Liver (tissue), 9 donors: ENCODE results near the gene SFT2D1. TPM values are rescaled to one million over a fixed set of nuclear protein-coding genes. Genes with fewer than 3 reads are reported as not detected.

Source experiments
- DNase-seq: peaks from one replicate; pipeline ENCODE4 v3.0.0-alpha.2; 2017; ENCODE audit warnings: low spot score
- H3K27ac ChIP-seq, 2 donors: one replicate each; pipeline ENCODE4 v1.7.0; 2013; ENCODE audit warnings: inconsistent platforms in 2 of 2, low read length in 2 of 2, control low read depth in 1 of 2, low read depth in 1 of 2, mild to moderate bottlenecking in 1 of 2
- H3K27me3 ChIP-seq, 4 donors: one replicate each; pipeline versions ENCODE4 v1.6.1 to v1.7.0; 2013; ENCODE audit warnings: low read length in 3 of 4, inconsistent platforms in 1 of 4, mild to moderate bottlenecking in 1 of 4, moderate library complexity in 1 of 4; ENCODE audit not compliant: control insufficient read depth in 4 of 4, insufficient read depth in 4 of 4
- H3K36me3 ChIP-seq, 4 donors: one replicate each; pipeline versions ENCODE4 v1.6.1 to v1.7.0; 2013; ENCODE audit warnings: low read length in 3 of 4, mild to moderate bottlenecking in 3 of 4, low read depth in 1 of 4, moderate library complexity in 1 of 4; ENCODE audit not compliant: control insufficient read depth in 4 of 4, insufficient read depth in 3 of 4
- H3K4me1 ChIP-seq, 4 donors: one replicate each; pipeline versions ENCODE4 v1.6.1 to v1.7.0; 2013; ENCODE audit warnings: low read length in 3 of 4, mild to moderate bottlenecking in 3 of 4, moderate library complexity in 1 of 4; ENCODE audit not compliant: control insufficient read depth in 4 of 4, insufficient read depth in 4 of 4
- H3K4me3 ChIP-seq, 3 donors: one replicate each; pipeline versions ENCODE4 v1.6.1 to v1.7.0; 2013; ENCODE audit warnings: low read length in 3 of 3, control low read depth in 1 of 3, low read depth in 1 of 3, mild to moderate bottlenecking in 1 of 3
- H3K9ac ChIP-seq, 2 donors: one replicate each; pipeline ENCODE4 v1.7.0; 2013; ENCODE audit warnings: low read length in 2 of 2, mild to moderate bottlenecking in 2 of 2, moderate library complexity in 2 of 2, control low read depth in 1 of 2, low read depth in 1 of 2
- H3K9me3 ChIP-seq, 4 donors: one replicate each; pipeline versions ENCODE4 v1.6.1 to v1.7.0; 2013; ENCODE audit warnings: low read length in 3 of 4; ENCODE audit not compliant: control insufficient read depth in 4 of 4
- EGR1 ChIP-seq, 2 donors: IDR thresholded peaks; 2 replicates each; pipeline ENCODE4 v1.6.1; 2016 to 2018; ENCODE audit warnings: antibody characterized with exemption in 2 of 2, low read depth in 2 of 2
- FOXA1 ChIP-seq: IDR thresholded peaks from 2 replicates; pipeline ENCODE4 v1.6.1; 2016; ENCODE audit warnings: antibody characterized with exemption
- FOXA2 ChIP-seq: IDR thresholded peaks from 2 replicates; pipeline ENCODE4 v1.6.1; 2016; ENCODE audit warnings: antibody characterized with exemption
- GABPA ChIP-seq, 2 donors: IDR thresholded peaks in 1 of 2; conservative IDR thresholded peaks in 1 of 2; 2 replicates each; pipeline ENCODE4 v1.6.1; 2016; ENCODE audit warnings: antibody characterized with exemption in 2 of 2, mild to moderate bottlenecking in 1 of 2, moderate library complexity in 1 of 2
- HNF4A ChIP-seq, 2 donors: conservative IDR thresholded peaks; 2 replicates each; pipeline ENCODE4 v1.6.1; 2016; ENCODE audit warnings: antibody characterized with exemption in 2 of 2, mild to moderate bottlenecking in 2 of 2
- HNF4G ChIP-seq: IDR thresholded peaks from 2 replicates; pipeline ENCODE4 v1.6.1; 2016; ENCODE audit warnings: antibody characterized with exemption
- JUND ChIP-seq, 2 donors: IDR thresholded peaks; 2 replicates each; pipeline ENCODE4 v1.6.1; 2016; ENCODE audit warnings: antibody characterized with exemption in 2 of 2
- NR2F2 ChIP-seq: IDR thresholded peaks from 2 replicates; pipeline ENCODE4 v1.6.1; 2016; ENCODE audit warnings: antibody characterized with exemption
- RAD21 ChIP-seq, 2 donors: IDR thresholded peaks; 2 replicates each; pipeline ENCODE4 v1.6.1; 2016; ENCODE audit warnings: antibody characterized with exemption in 2 of 2, mild to moderate bottlenecking in 2 of 2
- RXRA ChIP-seq, 2 donors: IDR thresholded peaks; 2 replicates each; pipeline ENCODE4 v1.6.1; 2017 to 2018; ENCODE audit warnings: antibody characterized with exemption in 2 of 2, mild to moderate bottlenecking in 1 of 2
- SP1 ChIP-seq: IDR thresholded peaks from 2 replicates; pipeline ENCODE4 v1.6.1; 2018; ENCODE audit warnings: antibody characterized with exemption, mild to moderate bottlenecking
- TAF1 ChIP-seq: conservative IDR thresholded peaks from 2 replicates; pipeline ENCODE4 v1.6.1; 2016; ENCODE audit warnings: antibody characterized with exemption, mild to moderate bottlenecking
- YY1 ChIP-seq: IDR thresholded peaks from 2 replicates; pipeline ENCODE4 v1.6.1; 2016; ENCODE audit warnings: antibody characterized with exemption, mild to moderate bottlenecking
- WGBS: extraction: QIAGEN DNeasy Blood & Tissue Kit; methylation state at CpG from one replicate; pipeline ENCODE4 v1.1.7; 2013; 5-methylcytosine and 5-hydroxymethylcytosine counted together
- polyA plus RNA-seq, 2 donors: library from polyadenylated mRNA; stranded (reverse) in 1 of 2; unstranded in 1 of 2; fragments of 200-250 nt in 1 of 2; fragments of >200 nt in 1 of 2; fragmentation: Nextera tagmentation in 1 of 2; extraction: Ambion mirVana in 1 of 2; gene quantifications; one replicate each; pipeline versions ENCODE4 v1.2.1 to v1.2.3, GENCODE V29; 2013 to 2015
- total RNA-seq, 2 donors: library from RNA; depleted of rRNA; stranded (reverse); fragments of >200 nt; gene quantifications; one replicate each; pipeline ENCODE4 v1.2.3, GENCODE V29; 2014
- TF ChIP-seq, protein P1 (sequence below): fragments of 150-350 bp; IDR thresholded peaks from 2 replicates; pipeline ENCODE4 v1.5.1; 2017; ENCODE audit warnings: improper control_type of control experiment, low read depth, low read length; ENCODE audit not compliant: missing input control
- TF ChIP-seq, protein P2 (sequence below): IDR thresholded peaks from 2 replicates; pipeline ENCODE4 v1.6.1; 2016; ENCODE audit warnings: antibody characterized with exemption
- TF ChIP-seq, protein P3 (sequence below): IDR thresholded peaks from 2 replicates; pipeline ENCODE4 v1.6.1; 2016; ENCODE audit warnings: antibody characterized with exemption
- TF ChIP-seq, protein P4 (sequence below): IDR thresholded peaks from 2 replicates; pipeline ENCODE4 v1.6.1; 2016; ENCODE audit warnings: antibody characterized with exemption, mild to moderate bottlenecking
- TF ChIP-seq, protein P5 (sequence below): IDR thresholded peaks from 2 replicates; pipeline ENCODE4 v1.6.1; 2016; ENCODE audit warnings: antibody characterized with exemption
- donor health status: healthy.
- donor health status: healthy.
- donor health status: healthy.
- donor health status: healthy.
- donor health status: healthy.

Gene SFT2D1
- total and polyA plus RNA-seq, 4 donors = 9.5 to 16.6 (median 15.2) TPM

DNA sequence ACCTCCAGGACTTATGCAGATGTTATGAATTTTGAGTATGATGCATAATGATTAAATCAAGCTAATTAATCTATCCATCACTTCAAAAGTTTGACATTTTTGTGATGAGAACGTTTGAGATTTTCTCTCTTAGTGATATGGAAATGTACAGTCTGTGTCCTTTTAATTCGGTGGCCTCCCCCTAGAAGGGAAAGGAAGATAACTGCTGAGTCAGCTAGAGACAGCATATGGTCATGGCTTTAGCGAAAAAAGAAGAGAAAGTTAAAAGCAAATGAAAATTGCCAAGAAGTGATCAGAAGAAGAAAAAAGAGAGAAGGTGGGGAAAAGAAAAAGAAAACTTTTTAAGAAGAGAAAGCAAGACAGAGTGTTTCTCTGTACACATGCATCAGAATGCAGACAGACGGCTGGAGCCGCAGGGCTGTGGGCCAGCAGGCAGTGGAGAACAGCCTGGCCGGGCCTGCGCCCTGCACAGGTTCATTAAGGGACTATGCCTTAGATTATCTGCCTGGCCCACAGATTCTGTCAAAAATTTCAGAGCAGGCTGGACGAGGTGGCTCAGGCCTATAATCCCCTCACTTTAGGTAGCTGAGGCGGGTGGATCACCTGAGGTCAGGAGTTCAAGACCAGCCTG lies 41.9 kb downstream of the SFT2D1 start:
- Histone ChIP-seq H3K9me3 (no peaks in the 10 kb centered on the region), H3K36me3 (no peaks in the 10 kb centered on the region), H3K9ac (no peak overlapping the region), H3K27me3 (no peaks in the 10 kb centered on the region), H3K4me3 (no peak overlapping the region), H3K4me1 (peaks cover 3 to 34% (median 25%) of the 10 kb centered on the region in 4 donors), H3K27ac (no peak overlapping the region)
- WGBS = 60% methylated on average over 9 of the region's 9 CpGs
- TF ChIP-seq FOXA2 (no peak), JUND (IDR thresholded peaks at IDR 0.05) (no peak), HNF4G (no peak), GABPA (IDR thresholded peaks at IDR 0.05 in 1 of 2, conservative IDR thresholded peaks at IDR 0.05 in 1 of 2) (no peak), FOXA1 (no peak), EGR1 (IDR thresholded peaks at IDR 0.05; ENCODE audit: low read depth in 2 of 2) (no peak), RAD21 (IDR thresholded peaks at IDR 0.05) (no peak), HNF4A (conservative IDR thresholded peaks at IDR 0.05) (no peak), RXRA (IDR thresholded peaks at IDR 0.05) (no peak), TAF1 (no peak), YY1 (no peak), NR2F2 (no peak), SP1 (no peak)
- TF ChIP-seq, protein P1, sequence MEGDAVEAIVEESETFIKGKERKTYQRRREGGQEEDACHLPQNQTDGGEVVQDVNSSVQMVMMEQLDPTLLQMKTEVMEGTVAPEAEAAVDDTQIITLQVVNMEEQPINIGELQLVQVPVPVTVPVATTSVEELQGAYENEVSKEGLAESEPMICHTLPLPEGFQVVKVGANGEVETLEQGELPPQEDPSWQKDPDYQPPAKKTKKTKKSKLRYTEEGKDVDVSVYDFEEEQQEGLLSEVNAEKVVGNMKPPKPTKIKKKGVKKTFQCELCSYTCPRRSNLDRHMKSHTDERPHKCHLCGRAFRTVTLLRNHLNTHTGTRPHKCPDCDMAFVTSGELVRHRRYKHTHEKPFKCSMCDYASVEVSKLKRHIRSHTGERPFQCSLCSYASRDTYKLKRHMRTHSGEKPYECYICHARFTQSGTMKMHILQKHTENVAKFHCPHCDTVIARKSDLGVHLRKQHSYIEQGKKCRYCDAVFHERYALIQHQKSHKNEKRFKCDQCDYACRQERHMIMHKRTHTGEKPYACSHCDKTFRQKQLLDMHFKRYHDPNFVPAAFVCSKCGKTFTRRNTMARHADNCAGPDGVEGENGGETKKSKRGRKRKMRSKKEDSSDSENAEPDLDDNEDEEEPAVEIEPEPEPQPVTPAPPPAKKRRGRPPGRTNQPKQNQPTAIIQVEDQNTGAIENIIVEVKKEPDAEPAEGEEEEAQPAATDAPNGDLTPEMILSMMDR = no peak
- TF ChIP-seq, protein P2, sequence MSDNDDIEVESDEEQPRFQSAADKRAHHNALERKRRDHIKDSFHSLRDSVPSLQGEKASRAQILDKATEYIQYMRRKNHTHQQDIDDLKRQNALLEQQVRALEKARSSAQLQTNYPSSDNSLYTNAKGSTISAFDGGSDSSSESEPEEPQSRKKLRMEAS = no peak
- TF ChIP-seq, protein P3, sequence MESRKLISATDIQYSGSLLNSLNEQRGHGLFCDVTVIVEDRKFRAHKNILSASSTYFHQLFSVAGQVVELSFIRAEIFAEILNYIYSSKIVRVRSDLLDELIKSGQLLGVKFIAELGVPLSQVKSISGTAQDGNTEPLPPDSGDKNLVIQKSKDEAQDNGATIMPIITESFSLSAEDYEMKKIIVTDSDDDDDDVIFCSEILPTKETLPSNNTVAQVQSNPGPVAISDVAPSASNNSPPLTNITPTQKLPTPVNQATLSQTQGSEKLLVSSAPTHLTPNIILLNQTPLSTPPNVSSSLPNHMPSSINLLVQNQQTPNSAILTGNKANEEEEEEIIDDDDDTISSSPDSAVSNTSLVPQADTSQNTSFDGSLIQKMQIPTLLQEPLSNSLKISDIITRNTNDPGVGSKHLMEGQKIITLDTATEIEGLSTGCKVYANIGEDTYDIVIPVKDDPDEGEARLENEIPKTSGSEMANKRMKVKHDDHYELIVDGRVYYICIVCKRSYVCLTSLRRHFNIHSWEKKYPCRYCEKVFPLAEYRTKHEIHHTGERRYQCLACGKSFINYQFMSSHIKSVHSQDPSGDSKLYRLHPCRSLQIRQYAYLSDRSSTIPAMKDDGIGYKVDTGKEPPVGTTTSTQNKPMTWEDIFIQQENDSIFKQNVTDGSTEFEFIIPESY = no peak
- TF ChIP-seq, protein P4, sequence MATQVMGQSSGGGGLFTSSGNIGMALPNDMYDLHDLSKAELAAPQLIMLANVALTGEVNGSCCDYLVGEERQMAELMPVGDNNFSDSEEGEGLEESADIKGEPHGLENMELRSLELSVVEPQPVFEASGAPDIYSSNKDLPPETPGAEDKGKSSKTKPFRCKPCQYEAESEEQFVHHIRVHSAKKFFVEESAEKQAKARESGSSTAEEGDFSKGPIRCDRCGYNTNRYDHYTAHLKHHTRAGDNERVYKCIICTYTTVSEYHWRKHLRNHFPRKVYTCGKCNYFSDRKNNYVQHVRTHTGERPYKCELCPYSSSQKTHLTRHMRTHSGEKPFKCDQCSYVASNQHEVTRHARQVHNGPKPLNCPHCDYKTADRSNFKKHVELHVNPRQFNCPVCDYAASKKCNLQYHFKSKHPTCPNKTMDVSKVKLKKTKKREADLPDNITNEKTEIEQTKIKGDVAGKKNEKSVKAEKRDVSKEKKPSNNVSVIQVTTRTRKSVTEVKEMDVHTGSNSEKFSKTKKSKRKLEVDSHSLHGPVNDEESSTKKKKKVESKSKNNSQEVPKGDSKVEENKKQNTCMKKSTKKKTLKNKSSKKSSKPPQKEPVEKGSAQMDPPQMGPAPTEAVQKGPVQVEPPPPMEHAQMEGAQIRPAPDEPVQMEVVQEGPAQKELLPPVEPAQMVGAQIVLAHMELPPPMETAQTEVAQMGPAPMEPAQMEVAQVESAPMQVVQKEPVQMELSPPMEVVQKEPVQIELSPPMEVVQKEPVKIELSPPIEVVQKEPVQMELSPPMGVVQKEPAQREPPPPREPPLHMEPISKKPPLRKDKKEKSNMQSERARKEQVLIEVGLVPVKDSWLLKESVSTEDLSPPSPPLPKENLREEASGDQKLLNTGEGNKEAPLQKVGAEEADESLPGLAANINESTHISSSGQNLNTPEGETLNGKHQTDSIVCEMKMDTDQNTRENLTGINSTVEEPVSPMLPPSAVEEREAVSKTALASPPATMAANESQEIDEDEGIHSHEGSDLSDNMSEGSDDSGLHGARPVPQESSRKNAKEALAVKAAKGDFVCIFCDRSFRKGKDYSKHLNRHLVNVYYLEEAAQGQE = no peak
- TF ChIP-seq, protein P5, sequence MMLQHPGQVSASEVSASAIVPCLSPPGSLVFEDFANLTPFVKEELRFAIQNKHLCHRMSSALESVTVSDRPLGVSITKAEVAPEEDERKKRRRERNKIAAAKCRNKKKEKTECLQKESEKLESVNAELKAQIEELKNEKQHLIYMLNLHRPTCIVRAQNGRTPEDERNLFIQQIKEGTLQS = no peak
- no peak for DNase-seq
